Nephron (organoid): ENCODE measurements around the gene RILPL1.

Experiments used
- H3K27ac Mint-ChIP-seq, 3 experiments: 2 replicates each; pipeline ENCODE4 v1.8.0; 2020; ENCODE audit warnings: mixed read lengths in 3 of 3, mild to moderate bottlenecking in 2 of 3, moderate library complexity in 1 of 3
- H3K27me3 Mint-ChIP-seq: 2 replicates; pipeline ENCODE4 v1.8.0; 2021; ENCODE audit warnings: low read depth, mild to moderate bottlenecking, moderate library complexity, mixed read lengths
- H3K36me3 Mint-ChIP-seq: 2 replicates; pipeline ENCODE4 v1.8.0; 2020; ENCODE audit warnings: low read depth, mixed read lengths
- H3K4me1 Mint-ChIP-seq: 2 replicates; pipeline ENCODE4 v1.8.0; 2020; ENCODE audit warnings: mixed read lengths
- H3K4me3 Mint-ChIP-seq, 3 experiments: 2 replicates each; pipeline ENCODE4 v1.8.0; 2020; ENCODE audit warnings: mild to moderate bottlenecking in 3 of 3, mixed read lengths in 3 of 3, moderate library complexity in 2 of 3
- H3K9me3 Mint-ChIP-seq: 2 replicates; pipeline ENCODE4 v1.8.0; 2020; ENCODE audit warnings: mixed read lengths
- TF ChIP-seq, protein P1 (sequence below), 3 experiments: fragments of 200-600 bp; sonication (generic); IDR thresholded peaks; one replicate each; pipeline ENCODE4 v1.5.0; 2021; ENCODE audit warnings: antibody characterized with exemption in 3 of 3; ENCODE audit not compliant: unreplicated experiment in 3 of 3

Gene RILPL1

DNA sequence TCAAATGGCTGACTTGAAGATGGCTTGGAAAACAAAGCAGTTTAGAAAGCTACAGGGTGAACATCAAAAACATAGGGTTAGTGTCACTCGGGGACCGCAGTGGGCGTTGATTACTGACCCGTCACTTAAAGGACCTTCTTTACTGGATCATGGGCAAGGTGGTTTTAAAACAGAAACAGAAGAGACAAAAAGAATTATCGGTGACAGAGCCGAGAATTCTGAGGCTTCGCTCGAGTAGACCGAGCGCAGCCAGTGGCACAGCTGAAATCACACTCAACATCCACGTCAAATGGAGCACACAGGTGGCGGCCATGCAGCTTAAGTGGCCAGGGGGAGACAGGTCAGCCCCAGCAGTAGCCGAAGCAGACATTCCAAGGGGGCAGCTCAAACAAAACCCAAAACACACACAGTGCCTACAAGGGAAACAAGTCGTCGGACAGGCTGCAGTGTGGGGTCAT lies 58.2 kb downstream of the RILPL1 start:
- no peaks in the 10 kb centered on the region for H3K27me3 Mint-ChIP-seq
- H3K4me1 Mint-ChIP-seq, result peaks cover 11% of the 10 kb centered on the region
- H3K4me3 Mint-ChIP-seq, result peak overlapping the region in 1 of 3 experiments; percentile 14
- peak overlapping the region in 2 of 3 experiments; percentile 55 to 69 for H3K27ac Mint-ChIP-seq
- H3K36me3 Mint-ChIP-seq, result peaks cover 59% of the 10 kb centered on the region
- no peaks in the 10 kb centered on the region for H3K9me3 Mint-ChIP-seq
- TF ChIP-seq, protein P1, sequence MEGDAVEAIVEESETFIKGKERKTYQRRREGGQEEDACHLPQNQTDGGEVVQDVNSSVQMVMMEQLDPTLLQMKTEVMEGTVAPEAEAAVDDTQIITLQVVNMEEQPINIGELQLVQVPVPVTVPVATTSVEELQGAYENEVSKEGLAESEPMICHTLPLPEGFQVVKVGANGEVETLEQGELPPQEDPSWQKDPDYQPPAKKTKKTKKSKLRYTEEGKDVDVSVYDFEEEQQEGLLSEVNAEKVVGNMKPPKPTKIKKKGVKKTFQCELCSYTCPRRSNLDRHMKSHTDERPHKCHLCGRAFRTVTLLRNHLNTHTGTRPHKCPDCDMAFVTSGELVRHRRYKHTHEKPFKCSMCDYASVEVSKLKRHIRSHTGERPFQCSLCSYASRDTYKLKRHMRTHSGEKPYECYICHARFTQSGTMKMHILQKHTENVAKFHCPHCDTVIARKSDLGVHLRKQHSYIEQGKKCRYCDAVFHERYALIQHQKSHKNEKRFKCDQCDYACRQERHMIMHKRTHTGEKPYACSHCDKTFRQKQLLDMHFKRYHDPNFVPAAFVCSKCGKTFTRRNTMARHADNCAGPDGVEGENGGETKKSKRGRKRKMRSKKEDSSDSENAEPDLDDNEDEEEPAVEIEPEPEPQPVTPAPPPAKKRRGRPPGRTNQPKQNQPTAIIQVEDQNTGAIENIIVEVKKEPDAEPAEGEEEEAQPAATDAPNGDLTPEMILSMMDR (IDR thresholded peaks at IDR 0.05; ENCODE audit: unreplicated experiment in 3 of 3), result no peak

DNA sequence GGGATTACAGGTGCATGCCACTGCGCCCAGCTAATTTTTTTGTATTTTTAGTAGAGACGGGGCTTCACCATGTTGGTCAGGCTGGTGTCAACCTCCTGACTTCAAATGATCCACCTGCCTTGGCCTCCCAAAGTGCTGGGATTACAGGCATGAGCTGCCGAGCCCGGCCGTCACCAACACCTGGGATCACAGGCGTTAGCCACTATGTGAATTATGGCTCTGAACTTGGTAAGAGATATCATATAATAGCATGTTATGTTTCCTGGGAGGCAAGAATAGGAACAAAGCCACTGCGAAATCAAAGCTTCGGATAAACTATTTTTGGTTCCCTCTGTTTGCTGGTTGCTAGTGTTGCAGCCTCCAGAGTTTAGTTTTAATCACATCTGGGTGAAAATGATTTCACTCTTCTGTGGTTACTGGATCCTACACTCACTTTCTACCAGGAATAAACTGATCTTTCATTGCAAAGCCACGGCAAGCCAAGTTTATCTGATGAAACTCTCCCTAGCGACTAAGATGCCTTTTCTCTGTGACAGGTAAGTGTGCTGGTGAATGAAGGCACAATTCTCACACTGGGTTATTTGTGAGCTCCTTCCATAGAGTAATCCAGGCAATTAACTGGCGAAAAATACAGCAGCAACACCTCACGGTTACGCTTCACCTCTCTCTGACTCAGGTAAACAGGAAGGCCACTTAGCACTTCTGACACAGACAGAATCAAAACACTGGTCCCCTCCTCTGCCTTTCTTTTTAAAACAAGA lies 58.9 kb downstream of the RILPL1 start:
- H3K4me1 Mint-ChIP-seq, result peaks cover 11% of the 10 kb centered on the region
- H3K27ac Mint-ChIP-seq, result peak overlapping the region in 2 of 3 experiments; percentile 55 to 69
- TF ChIP-seq, protein P1 (IDR thresholded peaks at IDR 0.05; ENCODE audit: unreplicated experiment in 3 of 3), result no peak
- H3K36me3 Mint-ChIP-seq, result peaks cover 55% of the 10 kb centered on the region
- no peaks in the 10 kb centered on the region for H3K27me3 Mint-ChIP-seq
- no peak overlapping the region for H3K4me3 Mint-ChIP-seq
- H3K9me3 Mint-ChIP-seq, result no peaks in the 10 kb centered on the region

DNA sequence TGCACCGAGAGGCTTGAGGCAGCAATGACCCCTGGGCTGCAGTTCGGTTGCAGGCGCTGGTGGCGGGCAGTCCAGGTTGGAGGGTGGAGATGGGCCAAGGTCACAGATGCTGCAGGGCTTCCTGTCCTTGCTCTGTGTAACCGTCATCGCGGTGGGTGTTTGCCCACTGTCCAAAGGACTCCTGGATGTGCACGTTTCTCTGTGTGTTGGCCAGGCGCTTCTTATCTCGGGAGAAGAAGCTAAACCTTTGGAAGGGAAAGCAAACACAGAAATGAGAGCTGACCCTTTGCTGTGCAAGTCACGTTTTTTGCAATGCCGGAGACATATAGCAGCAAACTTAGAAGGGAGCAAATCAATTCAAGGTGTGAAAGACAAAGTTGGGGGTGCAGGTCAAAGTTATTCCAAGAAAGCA lies 61.1 kb downstream of the RILPL1 start:
- Mint-ChIP-seq H3K4me1 (peaks cover 11% of the 10 kb centered on the region), H3K9me3 (no peaks in the 10 kb centered on the region), H3K36me3 (peaks cover 53% of the 10 kb centered on the region), H3K4me3 (no peak overlapping the region), H3K27me3 (no peaks in the 10 kb centered on the region), H3K27ac (no peak overlapping the region)
- TF ChIP-seq, protein P1 (IDR thresholded peaks at IDR 0.05; ENCODE audit: unreplicated experiment in 3 of 3), result no peak

DNA sequence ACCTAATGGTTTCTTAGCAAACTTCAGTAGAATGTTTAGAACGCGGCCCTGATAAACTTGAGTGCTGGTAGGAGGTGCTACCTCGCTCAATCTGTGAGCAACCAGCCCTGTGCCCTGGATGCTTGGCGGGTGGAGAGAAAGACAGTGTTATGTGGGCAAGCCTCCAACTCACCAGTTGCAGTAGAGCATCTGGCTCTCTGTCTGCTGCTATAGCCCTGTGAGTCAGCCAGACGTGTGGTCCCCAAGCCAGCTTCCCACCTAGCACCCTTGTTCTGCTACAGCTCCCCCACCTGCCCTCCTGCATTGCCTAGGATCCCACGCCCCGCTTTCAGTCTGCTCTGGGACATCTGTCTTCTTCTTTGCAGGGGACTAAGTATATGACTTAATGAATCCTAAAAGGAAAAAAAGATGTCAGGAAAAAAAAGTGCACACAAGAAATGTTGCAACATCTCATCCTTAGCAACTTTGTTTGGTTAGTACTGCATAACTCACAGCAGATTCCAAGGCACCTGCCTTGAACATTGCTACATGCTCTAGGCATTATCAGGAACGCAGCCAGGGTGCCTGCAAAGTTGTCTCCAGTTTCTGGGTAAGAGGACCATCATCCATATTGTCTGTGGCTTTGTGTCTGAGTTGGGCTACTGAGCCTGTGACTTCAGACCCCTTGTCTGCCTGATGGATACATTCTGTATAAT lies 62.0 kb downstream of the RILPL1 start:
- TF ChIP-seq, protein P1 (IDR thresholded peaks at IDR 0.05; ENCODE audit: unreplicated experiment in 3 of 3), result no peak
- Mint-ChIP-seq H3K36me3 (peaks cover 47% of the 10 kb centered on the region), H3K27me3 (no peaks in the 10 kb centered on the region), H3K4me1 (peaks cover 11% of the 10 kb centered on the region), H3K4me3 (no peak overlapping the region), H3K9me3 (no peaks in the 10 kb centered on the region), H3K27ac (no peak overlapping the region)

DNA sequence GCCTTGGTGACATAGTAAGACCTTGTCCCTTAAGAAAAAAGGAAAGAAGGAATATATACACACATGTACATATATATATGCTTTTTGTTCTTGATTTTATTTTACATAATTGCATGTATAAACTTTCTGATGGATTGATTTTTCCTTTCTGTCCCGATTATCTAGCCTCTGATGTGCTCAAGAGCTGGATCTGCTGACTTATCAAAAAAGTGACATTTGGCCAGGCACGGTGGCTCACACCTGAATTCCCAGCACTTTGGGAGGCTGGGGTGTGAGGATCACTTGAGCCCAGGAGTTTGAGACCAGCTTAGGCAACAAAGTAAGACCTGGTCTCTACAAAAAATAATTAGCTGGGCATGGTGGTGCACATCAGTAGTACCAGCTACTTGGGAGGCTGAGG lies 63.5 kb downstream of the RILPL1 start:
- Mint-ChIP-seq H3K27ac (no peak overlapping the region), H3K4me1 (peaks cover 6% of the 10 kb centered on the region), H3K27me3 (no peaks in the 10 kb centered on the region), H3K9me3 (no peaks in the 10 kb centered on the region), H3K4me3 (no peak overlapping the region), H3K36me3 (peaks cover 51% of the 10 kb centered on the region)
- TF ChIP-seq, protein P1 (IDR thresholded peaks at IDR 0.05; ENCODE audit: unreplicated experiment in 3 of 3), result no peak
